Measurements from ENCODE around the gene IL6ST. TPM values are rescaled to one million over a fixed set of nuclear protein-coding genes. Genes with fewer than 3 reads are reported as not detected.

The IL6ST gene
- total RNA-seq, 4 donors from 2014 or later, result 71.4 to 246 (median 116) TPM

DNA sequence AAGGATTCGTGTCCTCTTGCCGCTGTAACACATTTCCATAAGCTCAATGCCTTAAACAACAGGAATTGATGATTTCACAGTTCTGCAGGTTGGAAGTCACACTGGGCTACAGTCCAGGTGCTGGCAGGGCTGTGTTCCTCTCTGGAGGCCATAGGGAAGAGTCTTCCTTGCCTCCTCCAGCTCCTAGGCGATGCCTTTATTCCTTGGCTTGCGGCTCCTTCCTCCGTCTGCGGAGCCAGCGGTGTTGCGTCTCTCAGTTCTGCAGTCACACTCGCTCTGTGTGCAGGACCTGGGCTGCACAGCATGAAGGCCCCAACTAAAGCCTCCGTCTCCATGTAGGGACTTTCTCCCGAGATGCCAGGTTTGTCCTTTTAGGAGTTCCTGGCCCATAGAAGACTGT is 70.0 kb downstream of the IL6ST start:
- Histone ChIP-seq H3K27ac (no peak overlapping the region), H3K4me1 (peaks cover 0 to 13% (median 0%) of the 10 kb centered on the region in 3 donors), H3K4me3 (no peak overlapping the region), H3K36me3 (no peaks in the 10 kb centered on the region), H3K9me3 (no peaks in the 10 kb centered on the region), H3K27me3 (no peaks in the 10 kb centered on the region)
- WGBS, 2 donors, result 82 to 98% methylated on average over 7 to 11 of the region's 11 CpGs
- TF ChIP-seq, protein P1, sequence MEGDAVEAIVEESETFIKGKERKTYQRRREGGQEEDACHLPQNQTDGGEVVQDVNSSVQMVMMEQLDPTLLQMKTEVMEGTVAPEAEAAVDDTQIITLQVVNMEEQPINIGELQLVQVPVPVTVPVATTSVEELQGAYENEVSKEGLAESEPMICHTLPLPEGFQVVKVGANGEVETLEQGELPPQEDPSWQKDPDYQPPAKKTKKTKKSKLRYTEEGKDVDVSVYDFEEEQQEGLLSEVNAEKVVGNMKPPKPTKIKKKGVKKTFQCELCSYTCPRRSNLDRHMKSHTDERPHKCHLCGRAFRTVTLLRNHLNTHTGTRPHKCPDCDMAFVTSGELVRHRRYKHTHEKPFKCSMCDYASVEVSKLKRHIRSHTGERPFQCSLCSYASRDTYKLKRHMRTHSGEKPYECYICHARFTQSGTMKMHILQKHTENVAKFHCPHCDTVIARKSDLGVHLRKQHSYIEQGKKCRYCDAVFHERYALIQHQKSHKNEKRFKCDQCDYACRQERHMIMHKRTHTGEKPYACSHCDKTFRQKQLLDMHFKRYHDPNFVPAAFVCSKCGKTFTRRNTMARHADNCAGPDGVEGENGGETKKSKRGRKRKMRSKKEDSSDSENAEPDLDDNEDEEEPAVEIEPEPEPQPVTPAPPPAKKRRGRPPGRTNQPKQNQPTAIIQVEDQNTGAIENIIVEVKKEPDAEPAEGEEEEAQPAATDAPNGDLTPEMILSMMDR (IDR thresholded peaks at IDR 0.05), result no peak
- TF ChIP-seq POLR2A (IDR thresholded peaks at IDR 0.05), result no peak
- intact Hi-C loops (cut with DNase I), result no loop called here
- DNase-seq, result no peak

DNA sequence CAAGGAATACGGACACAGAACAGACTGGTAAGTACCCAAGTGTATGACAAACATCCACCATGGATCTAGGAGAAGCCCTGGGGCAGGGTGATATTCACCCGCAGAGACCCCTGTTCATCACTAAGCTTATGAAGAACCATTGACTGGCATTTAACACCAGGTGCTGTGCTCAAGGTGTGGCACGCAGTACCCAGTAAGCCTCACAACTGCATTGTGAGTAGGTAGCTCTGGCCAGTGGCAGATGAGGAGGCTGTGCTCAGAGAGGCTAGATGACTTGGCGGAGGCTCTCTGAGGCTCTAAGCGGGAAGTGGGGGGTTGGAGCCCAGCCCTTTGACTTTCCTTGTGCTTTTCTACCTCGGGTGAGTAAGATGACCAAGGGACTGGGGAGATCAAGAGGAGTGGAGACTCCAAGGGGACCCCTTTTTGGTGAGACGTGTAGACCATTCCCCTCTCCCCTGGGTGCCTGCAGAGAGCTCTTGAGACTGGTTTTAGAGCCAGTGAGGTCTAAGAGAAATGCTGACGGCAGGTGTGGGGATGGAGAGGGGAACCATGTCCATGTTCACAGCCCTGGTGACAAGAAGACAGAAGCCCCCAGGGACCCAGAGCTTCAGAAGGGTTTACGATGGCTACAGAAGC is 70.8 kb downstream of the IL6ST start:
- TF ChIP-seq POLR2A (IDR thresholded peaks at IDR 0.05), result no peak
- TF ChIP-seq, protein P1 (IDR thresholded peaks at IDR 0.05), result no peak
- Histone ChIP-seq H3K27ac (no peak overlapping the region), H3K4me1 (peaks cover 0 to 13% (median 0%) of the 10 kb centered on the region in 3 donors), H3K36me3 (no peaks in the 10 kb centered on the region), H3K9me3 (no peaks in the 10 kb centered on the region), H3K27me3 (no peaks in the 10 kb centered on the region), H3K4me3 (no peak overlapping the region)
- DNase-seq, result no peak
- intact Hi-C loops (cut with DNase I), result no loop called here
- WGBS, 2 donors, result 80 to 84% methylated on average over 5 to 7 of the region's 9 CpGs

DNA sequence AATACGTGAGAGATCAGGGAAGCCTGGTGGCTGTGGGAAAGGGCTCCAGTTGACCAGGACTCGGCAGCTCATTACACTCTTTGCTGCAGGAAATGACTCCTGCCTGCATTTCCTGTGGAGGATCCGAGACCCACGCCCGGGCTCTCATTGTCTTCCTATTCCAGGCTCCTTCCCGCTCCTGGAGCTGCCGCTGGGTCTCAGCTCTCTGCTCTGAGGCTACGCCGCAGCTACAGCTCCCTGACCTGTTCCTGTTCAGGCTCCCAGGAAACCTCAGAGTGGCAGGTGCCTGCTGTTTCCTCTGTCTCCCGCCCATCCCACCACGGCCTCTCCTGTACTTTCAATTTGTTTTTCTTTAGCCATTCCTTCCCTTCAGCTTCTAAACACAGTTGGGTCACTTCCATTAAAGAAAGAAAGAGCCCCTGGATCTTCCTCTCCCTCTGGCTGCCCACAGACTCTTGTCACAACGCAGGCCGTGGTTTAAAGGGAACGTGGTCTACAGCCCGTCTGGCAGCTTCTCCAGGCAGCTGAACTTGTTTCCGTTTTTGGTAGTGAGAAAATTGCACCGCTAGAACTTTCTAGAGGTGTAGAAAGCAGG is 71.5 kb downstream of the IL6ST start:
- no peak for TF ChIP-seq POLR2A (IDR thresholded peaks at IDR 0.05)
- TF ChIP-seq, protein P1 (IDR thresholded peaks at IDR 0.05), result no peak
- WGBS, 2 donors, result 42 to 70% methylated on average over 15 to 17 of the region's 17 CpGs
- Histone ChIP-seq H3K27ac (peak overlapping the region in 3 of 4 donors; percentile 1 to 39 (median 23)), H3K27me3 (no peaks in the 10 kb centered on the region), H3K9me3 (no peaks in the 10 kb centered on the region), H3K4me1 (peaks cover 0 to 13% (median 0%) of the 10 kb centered on the region in 3 donors), H3K36me3 (no peaks in the 10 kb centered on the region), H3K4me3 (peak overlapping the region; percentile 13 to 55 (median 25))
- DNase-seq, result no peak
- intact Hi-C loops (cut with DNase I), result no loop called here

DNA sequence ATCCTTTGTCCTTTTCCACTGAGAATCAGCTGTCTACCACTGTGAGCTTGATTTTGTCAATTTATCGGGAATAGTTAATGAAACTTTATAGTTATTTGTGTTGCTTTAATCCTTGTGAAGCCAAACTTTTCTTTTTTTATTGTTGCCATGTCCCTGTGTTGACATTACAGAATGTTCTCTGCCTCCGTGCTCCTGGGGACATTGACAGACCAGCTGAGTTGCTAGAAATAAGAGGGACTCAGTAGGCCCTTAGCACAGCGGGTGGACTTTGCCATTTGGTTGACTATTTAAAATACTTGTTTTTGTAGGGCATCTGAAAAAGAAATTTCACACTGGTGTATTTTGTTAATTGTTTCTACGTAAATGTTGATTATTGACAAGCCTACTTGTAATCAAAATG is 73.1 kb downstream of the IL6ST start:
- no peak overlapping the region for H3K4me3 ChIP-seq
- intact Hi-C loops (cut with DNase I), result no loop called here
- H3K36me3 ChIP-seq, result no peaks in the 10 kb centered on the region
- peaks cover 0 to 13% (median 0%) of the 10 kb centered on the region in 3 donors for H3K4me1 ChIP-seq
- WGBS, 2 donors, result 96 to 97% methylated on average over 4 of the region's 4 CpGs
- H3K27ac ChIP-seq, result no peak overlapping the region
- no peak for DNase-seq
- TF ChIP-seq, protein P1 (IDR thresholded peaks at IDR 0.05), result no peak
- no peaks in the 10 kb centered on the region for H3K9me3 ChIP-seq
- no peaks in the 10 kb centered on the region for H3K27me3 ChIP-seq

DNA sequence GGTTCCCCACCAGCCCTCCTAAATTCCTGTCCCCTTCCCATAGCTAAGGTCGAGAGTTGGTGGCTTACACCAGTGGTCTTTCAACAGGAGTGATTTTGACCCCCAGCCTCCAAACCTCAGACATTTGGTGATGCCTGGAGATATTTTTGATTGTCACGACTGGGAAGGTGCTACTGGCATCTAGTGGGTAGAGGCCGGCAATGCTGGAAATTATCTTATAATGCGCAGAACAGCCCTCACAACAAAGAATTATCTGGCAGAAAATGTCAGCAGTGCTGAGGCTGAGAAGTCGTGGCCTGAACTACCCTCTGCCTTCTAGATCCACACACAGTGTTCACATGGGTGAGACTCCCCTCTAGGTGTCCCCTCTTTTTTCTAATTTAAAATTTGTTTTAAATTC is 74.0 kb downstream of the IL6ST start:
- H3K27me3 ChIP-seq, result no peaks in the 10 kb centered on the region
- 69 to 75% methylated on average over 4 of the region's 5 CpGs for WGBS, 2 donors
- H3K4me1 ChIP-seq, result peaks cover 0 to 13% (median 0%) of the 10 kb centered on the region in 3 donors
- H3K27ac ChIP-seq, result no peak overlapping the region
- DNase-seq, result no peak
- H3K9me3 ChIP-seq, result no peaks in the 10 kb centered on the region
- intact Hi-C loops (cut with DNase I), result no loop called here
- H3K36me3 ChIP-seq, result no peaks in the 10 kb centered on the region
- TF ChIP-seq POLR2A (IDR thresholded peaks at IDR 0.05), result no peak
- TF ChIP-seq, protein P1 (IDR thresholded peaks at IDR 0.05), result peak in 1 of 6 experiments; percentile 25
- no peak overlapping the region for H3K4me3 ChIP-seq
